IPS-15b (cell line): ENCODE measurements around the gene MFSD6.
"Not testable (repeated sequence)": the region's sequence is repeated elsewhere in the genome, so short reads cannot be mapped to it uniquely, and the experiment has no call there.

ENCODE experiments used
- H3K27me3 ChIP-seq: one replicate; pipeline ENCODE4 v1.6.1; 2013; ENCODE audit warnings: low read length; ENCODE audit not compliant: control insufficient read depth, insufficient read depth
- H3K36me3 ChIP-seq: one replicate; pipeline ENCODE4 v1.6.1; 2013; ENCODE audit warnings: low read length; ENCODE audit not compliant: control insufficient read depth, insufficient read depth
- H3K4me1 ChIP-seq: one replicate; pipeline ENCODE4 v1.6.1; 2013; ENCODE audit warnings: mild to moderate bottlenecking, low read length; ENCODE audit not compliant: control insufficient read depth, insufficient read depth
- H3K4me3 ChIP-seq: one replicate; pipeline ENCODE4 v1.5.1; 2013; ENCODE audit warnings: low read depth, low read length
- H3K9ac ChIP-seq: one replicate; pipeline ENCODE4 v1.6.1; 2013; ENCODE audit warnings: low read depth, mild to moderate bottlenecking, low read length
- H3K9me3 ChIP-seq: one replicate; pipeline ENCODE4 v1.6.1; 2013; ENCODE audit warnings: mild to moderate bottlenecking, low read length; ENCODE audit not compliant: control insufficient read depth, insufficient read depth

The MFSD6 gene

DNA sequence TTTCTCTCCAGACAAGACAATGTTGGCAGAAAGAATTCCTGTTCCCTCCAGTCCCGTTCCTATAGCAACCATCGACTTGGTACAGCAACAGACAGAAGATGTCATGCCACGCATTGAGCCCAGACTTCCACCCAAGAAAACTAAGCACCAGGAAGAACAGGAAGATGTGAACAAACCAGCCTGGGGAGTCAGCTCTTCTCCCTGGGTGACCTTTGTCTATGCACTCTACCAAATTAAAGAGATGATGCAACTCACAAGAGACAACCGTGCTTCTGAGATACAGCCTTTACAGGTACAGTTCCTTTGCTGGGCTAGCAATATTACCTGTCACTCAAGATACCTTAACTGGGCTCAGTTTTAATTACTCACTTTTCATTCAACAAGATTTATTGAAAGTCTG, 89.3 kb downstream of the MFSD6 start:
- H3K9me3 ChIP-seq = no peaks in the 10 kb centered on the region
- H3K9ac ChIP-seq = no peak overlapping the region
- H3K27me3 ChIP-seq = no peaks in the 10 kb centered on the region
- no peaks in the 10 kb centered on the region for H3K36me3 ChIP-seq
- H3K4me3 ChIP-seq = no peak overlapping the region
- H3K4me1 ChIP-seq = no peaks in the 10 kb centered on the region

DNA sequence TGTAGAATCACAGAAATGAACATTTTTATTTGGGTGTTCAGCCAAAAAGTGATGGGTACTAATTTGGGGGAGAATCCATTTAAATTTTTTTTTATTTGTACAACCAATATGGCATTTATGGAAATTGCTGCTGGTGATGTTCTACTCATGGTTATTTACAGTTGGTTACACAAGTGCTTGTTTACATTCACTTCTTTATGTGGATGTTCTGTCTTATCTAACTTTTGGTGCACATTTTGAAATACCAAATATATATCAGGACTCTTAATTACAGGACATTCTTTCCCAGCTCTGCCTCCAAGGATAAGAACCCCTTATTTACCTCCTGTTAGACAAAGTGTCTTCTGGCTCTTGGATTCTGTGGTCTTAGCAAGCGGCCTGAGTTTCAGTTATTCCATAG, 91.1 kb downstream of the MFSD6 start:
- Histone ChIP-seq H3K9ac (no peak overlapping the region), H3K9me3 (no peaks in the 10 kb centered on the region), H3K4me1 (no peaks in the 10 kb centered on the region), H3K27me3 (no peaks in the 10 kb centered on the region), H3K4me3 (no peak overlapping the region), H3K36me3 (no peaks in the 10 kb centered on the region)

DNA sequence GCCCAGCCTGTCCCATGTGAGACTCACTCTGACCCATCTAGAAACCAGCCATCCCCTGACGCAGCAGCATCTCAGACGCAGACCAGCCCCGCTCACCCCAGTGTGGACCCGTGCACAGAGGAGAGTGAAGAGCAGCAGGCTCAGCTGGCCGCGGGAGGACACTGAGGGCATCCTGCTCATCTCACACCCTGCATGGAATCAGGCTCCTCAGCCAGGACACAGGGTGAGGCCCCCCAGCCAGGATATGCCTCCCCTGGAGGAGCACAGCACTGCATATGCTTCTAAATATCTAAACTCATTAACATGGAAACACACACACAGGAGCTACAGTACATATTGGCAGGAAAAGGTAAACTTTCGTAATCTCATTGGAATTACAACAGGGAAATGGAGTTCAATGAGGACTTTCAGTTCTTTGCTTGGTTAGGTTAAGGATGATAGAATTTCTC, 91.9 kb downstream of the MFSD6 start:
- Histone ChIP-seq H3K9me3 (no peaks in the 10 kb centered on the region), H3K9ac (peak overlapping the region; percentile 38), H3K4me3 (no peak overlapping the region), H3K4me1 (no peaks in the 10 kb centered on the region), H3K36me3 (no peaks in the 10 kb centered on the region), H3K27me3 (no peaks in the 10 kb centered on the region)

DNA sequence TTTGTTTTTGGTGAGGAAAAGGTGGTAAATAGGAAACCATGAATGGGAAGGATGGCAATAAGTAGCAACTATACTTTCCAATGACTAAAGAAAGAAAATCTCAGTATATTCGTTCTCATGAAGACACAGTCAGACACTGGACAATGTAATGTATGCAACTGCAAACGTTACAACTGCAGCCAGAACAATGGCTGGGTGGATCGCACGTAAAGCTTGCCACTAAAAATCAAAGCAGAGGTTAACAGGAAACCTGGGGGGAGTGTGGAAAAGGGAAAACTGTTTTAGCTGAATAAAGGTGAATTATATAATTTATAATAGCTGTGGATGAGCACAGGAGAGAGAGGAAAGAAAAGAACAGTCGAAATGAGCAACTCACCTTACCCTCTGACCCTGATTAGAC, 93.1 kb downstream of the MFSD6 start:
- Histone ChIP-seq H3K36me3 (no peaks in the 10 kb centered on the region), H3K9ac (no peak overlapping the region), H3K9me3 (no peaks in the 10 kb centered on the region), H3K27me3 (no peaks in the 10 kb centered on the region), H3K4me1 (no peaks in the 10 kb centered on the region), H3K4me3 (no peak overlapping the region)

DNA sequence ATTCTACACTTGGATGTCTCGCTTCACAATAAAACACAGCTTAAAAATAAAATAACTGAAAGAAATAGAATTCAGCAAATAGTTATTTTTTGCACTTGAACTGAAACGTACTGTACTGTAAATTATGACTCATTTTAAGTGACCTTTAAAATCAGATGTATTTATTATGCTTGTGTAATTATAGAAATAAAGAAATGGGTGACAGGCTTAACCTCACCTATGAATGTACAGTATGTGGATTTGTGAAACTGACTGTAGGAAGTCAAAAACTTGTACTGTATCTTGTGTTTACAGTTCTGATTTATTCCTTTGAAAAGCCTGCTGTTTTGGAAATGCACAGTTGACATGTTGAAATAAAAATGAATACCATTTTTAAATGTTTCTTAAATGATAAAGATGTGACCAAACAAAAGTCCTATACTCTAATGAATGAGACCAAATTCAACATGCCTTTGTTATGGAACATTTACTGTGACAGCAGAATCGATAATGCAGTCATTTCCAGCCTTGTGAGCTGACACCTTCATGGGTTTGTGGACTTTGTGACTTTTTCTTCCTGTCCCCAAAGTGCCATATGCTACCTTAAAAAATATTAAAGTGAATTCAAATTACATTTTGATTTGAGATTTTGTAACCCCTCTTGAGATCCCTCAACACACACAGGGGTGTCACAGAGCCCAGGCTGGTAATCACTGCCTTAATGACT, 93.7 kb downstream of the MFSD6 start:
- Histone ChIP-seq H3K9me3 (no peaks in the 10 kb centered on the region), H3K4me3 (no peak overlapping the region)

DNA sequence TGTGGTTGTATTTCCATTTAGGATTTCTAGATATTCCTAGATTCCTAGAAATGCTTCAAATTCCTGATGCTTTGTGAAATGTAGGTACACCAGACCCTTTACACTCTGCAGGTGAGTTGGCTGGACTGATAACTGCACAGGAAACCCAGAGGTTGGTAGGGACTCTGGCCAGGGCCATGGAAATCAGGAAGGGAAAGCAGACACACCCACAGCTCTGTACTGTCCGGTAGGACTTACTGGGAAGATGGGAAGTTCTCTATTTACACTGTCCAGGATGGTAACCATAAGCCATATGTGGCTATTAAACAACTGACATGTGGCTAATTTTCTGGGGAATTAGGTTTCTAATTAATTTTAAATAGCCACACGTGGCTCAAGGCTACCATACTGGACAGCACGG, 94.9 kb downstream of the MFSD6 start:
- Histone ChIP-seq H3K9me3 (no peaks in the 10 kb centered on the region), H3K4me1 (no peaks in the 10 kb centered on the region), H3K9ac (no peak overlapping the region), H3K4me3 (no peak overlapping the region), H3K27me3 (no peaks in the 10 kb centered on the region), H3K36me3 (no peaks in the 10 kb centered on the region)

More for the DNA sequence above, 93.7 kb downstream of the MFSD6 start:
- Histone ChIP-seq H3K27me3 (no peaks in the 10 kb centered on the region), H3K36me3 (no peaks in the 10 kb centered on the region), H3K9ac (no peak overlapping the region), H3K4me1 (no peaks in the 10 kb centered on the region)

DNA sequence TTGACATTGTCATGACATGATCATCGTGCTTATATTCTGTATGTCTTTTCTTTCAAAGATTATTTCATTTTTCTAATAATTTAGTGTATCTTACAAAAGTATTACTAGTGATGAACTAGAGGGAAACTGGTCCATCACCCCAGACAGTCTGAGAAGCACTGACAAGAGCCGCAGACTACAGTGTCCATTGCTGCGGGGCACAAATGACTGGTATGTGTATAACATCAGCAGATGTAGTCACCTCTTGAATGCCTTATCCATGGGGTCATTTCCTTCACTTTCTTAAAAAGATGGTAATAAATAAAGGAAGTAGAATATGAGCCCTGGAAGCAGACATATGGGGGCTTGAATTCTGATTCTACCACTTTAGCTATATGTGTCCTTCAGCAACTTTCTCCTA, 96.8 kb downstream of the MFSD6 start:
- Histone ChIP-seq H3K4me1 (no peaks in the 10 kb centered on the region), H3K9ac (no peak overlapping the region), H3K27me3 (no peaks in the 10 kb centered on the region), H3K9me3 (no peaks in the 10 kb centered on the region), H3K4me3 (no peak overlapping the region), H3K36me3 (no peaks in the 10 kb centered on the region)

DNA sequence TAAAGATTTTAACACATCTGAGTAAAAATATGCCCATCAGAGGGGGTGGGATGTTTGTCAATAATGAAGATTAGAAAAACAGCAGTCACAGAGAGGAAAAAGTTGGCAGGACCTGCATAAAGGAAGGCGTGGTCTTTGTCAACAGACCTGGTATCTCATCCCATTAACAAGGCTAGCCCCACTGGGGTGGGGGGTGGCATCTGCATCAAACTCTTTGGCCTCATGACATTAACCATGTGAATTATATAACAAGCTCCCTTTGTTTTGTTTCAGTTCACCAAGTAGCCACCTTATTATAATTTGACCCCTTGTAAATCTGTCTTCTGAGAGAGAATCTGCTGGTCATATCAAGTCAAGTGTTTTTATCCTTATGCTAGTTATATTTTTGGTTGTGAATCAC, 97.5 kb downstream of the MFSD6 start:
- Histone ChIP-seq H3K4me1 (no peaks in the 10 kb centered on the region), H3K27me3 (no peaks in the 10 kb centered on the region), H3K9me3 (no peaks in the 10 kb centered on the region), H3K4me3 (no peak overlapping the region), H3K9ac (no peak overlapping the region), H3K36me3 (no peaks in the 10 kb centered on the region)

DNA sequence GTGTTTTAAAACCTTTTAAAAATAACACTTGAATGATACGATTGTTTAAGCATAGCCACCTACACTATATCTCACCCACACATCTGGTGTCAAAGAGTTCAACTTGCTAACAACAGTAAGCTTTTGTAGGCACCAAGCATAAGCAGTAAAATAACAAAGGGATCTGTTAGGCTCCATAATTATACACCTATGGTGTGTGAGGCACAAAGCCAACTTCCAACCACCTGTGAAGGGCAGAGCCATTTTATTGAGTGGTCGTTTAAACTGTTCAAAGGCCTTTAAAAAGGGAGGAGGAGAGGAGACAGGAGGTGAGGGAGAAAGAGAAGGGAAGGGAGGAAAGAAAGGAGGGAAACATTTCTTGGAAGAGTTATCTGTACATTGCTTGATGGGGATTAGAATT, 98.5 kb downstream of the MFSD6 start:
- H3K36me3 ChIP-seq = no peaks in the 10 kb centered on the region
- H3K27me3 ChIP-seq = no peaks in the 10 kb centered on the region
- H3K9me3 ChIP-seq = no peaks in the 10 kb centered on the region
- no peak overlapping the region for H3K4me3 ChIP-seq
- H3K4me1 ChIP-seq = no peaks in the 10 kb centered on the region
- H3K9ac ChIP-seq = no peak overlapping the region

DNA sequence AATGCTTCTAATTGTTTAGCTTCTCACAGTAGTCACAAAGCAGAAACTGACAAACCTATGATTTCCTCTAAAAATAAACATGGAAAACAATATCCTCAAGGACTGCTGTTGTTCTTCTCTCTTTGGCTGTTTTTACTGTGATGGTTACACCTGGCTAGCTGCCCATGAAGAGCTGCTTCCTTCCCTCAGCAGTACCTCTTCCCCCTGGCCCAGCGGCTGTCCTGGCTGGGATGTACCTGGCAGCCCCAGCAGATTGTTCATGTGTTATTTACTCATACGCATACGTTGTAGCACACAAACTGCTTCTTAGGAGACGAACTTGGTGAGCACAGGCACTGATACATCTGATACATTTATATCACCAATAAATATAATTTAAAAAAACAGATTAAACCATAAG, 99.0 kb downstream of the MFSD6 start:
- Histone ChIP-seq H3K27me3 (no peaks in the 10 kb centered on the region), H3K4me1 (no peaks in the 10 kb centered on the region), H3K9me3 (no peaks in the 10 kb centered on the region), H3K4me3 (no peak overlapping the region), H3K36me3 (no peaks in the 10 kb centered on the region), H3K9ac (no peak overlapping the region)

DNA sequence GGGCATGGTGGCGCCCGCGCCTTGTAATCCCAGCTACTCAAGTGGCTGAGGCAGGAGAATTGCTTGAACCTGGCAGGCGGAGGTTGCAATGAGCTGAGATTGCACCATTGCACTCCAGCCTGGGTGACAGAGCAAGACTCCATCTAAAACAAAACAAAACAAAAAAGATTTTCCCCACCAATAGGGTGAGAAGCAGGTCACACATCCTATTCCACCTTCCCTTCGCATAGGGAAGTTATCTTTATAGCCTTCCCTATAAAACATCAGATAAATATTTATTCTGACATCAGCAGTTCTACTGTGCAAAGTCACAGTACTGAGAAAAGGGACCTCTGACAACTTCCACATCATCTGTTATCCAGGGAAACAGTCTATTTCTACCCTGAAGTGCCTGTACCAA, 101.7 kb downstream of the MFSD6 start:
- H3K4me1 ChIP-seq, H3K9ac ChIP-seq, H3K4me3 ChIP-seq, H3K27me3 ChIP-seq, H3K36me3 ChIP-seq, H3K9me3 ChIP-seq: not testable (repeated sequence)

DNA sequence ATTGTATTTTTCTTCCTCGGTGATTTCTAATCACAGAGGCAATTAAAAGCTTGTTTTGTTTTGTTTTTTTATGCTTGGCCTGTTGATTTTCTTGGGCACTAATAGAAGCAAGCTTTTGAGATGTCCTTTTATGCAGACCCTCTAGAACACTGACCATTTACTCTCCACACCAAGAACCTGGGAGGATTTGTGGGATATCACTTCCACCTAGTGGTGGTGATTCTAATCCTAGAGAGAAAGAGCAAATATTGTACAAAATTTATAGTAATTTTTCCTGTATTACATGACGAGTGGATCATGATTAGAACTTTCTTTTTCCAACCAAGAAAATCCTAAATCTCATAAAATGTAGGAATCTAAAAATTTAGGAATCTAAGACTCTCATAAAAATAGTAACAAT, 102.9 kb downstream of the MFSD6 start:
- Histone ChIP-seq H3K9ac (no peak overlapping the region), H3K4me1 (no peaks in the 10 kb centered on the region), H3K36me3 (no peaks in the 10 kb centered on the region), H3K27me3 (no peaks in the 10 kb centered on the region), H3K9me3 (no peaks in the 10 kb centered on the region), H3K4me3 (no peak overlapping the region)
